ENCODE measurements around the gene MAGEB17. TPM values are rescaled to one million over a fixed set of nuclear protein-coding genes. Genes with fewer than 3 reads are reported as not detected.
"Not testable (repeated sequence)": the region's sequence is repeated elsewhere in the genome, so short reads cannot be mapped to it uniquely, and the experiment has no call there.

MAGEB17 gene
- total RNA-seq, 1 experiment from 2014 or later: not detected

- Histone ChIP-seq H3K27ac (no peak overlapping the region), H2AFZ (no peak overlapping the region), H3K4me3 (no peak overlapping the region), H3K27me3 (ENCODE audit: insufficient read depth, low read depth) (no peaks in the 10 kb centered on the region), H3K9me3 (ENCODE audit: insufficient read depth, low read depth) (no peaks in the 10 kb centered on the region), H3K79me2 (ENCODE audit: low read depth) (no peaks in the 10 kb centered on the region), H3K4me2 (no peak overlapping the region), H3K4me1 (replicated peaks; ENCODE audit: insufficient read depth) (no peaks in the 10 kb centered on the region), H3K36me3 (ENCODE audit: low read depth) (no peaks in the 10 kb centered on the region), H3K9me2 (ENCODE audit: insufficient read depth) (no peaks in the 10 kb centered on the region), H3F3A (ENCODE audit: insufficient read depth, low read depth) (no peaks in the 10 kb centered on the region), H4K20me1 (ENCODE audit: insufficient read depth) (no peaks in the 10 kb centered on the region)
- TF ChIP-seq, protein P1, sequence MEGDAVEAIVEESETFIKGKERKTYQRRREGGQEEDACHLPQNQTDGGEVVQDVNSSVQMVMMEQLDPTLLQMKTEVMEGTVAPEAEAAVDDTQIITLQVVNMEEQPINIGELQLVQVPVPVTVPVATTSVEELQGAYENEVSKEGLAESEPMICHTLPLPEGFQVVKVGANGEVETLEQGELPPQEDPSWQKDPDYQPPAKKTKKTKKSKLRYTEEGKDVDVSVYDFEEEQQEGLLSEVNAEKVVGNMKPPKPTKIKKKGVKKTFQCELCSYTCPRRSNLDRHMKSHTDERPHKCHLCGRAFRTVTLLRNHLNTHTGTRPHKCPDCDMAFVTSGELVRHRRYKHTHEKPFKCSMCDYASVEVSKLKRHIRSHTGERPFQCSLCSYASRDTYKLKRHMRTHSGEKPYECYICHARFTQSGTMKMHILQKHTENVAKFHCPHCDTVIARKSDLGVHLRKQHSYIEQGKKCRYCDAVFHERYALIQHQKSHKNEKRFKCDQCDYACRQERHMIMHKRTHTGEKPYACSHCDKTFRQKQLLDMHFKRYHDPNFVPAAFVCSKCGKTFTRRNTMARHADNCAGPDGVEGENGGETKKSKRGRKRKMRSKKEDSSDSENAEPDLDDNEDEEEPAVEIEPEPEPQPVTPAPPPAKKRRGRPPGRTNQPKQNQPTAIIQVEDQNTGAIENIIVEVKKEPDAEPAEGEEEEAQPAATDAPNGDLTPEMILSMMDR (conservative IDR thresholded peaks at IDR 0.05): no peak
- TF ChIP-seq EZH2 (IDR thresholded peaks at IDR 0.05; ENCODE audit: low read depth): no peak
- ChIA-PET CTCF (no interaction called here), POLR2A (ENCODE audit: unreplicated experiment) (no interaction called here)
- no TSS peak for BruUV-seq (replicated peaks)
- intact Hi-C loops (cut with micrococcal nuclease; ENCODE audit: unreplicated experiment): no loop called here
- DNase-seq: no peak
These were observed 8.2 kb downstream of the MAGEB17 start for GRCh38 chrX:16175329-16176061.

DNA sequence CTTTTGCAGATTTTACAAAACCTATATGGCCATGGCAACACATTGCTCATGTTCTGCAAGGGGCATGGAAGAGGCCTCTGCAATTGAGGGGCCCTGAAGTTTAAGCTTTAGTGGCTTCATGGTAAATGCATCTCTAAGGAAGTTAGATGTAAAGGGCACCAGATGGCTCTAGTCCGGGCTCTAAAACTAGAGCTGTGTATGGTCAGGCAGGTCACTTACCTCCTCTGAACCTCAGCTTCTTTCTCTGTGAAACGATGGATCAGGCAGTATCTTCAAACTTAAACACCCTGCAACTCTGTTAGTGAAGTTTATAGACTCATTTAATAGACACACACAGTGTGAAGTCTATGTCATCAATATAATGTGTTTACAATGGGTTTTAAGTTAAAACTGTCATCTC lies 10.0 kb downstream of the MAGEB17 start:
- CTCF ChIA-PET: no interaction called here
- H3K4me3 ChIP-seq: no peak overlapping the region
- no peak overlapping the region for H2AFZ ChIP-seq
- no peaks in the 10 kb centered on the region for H3F3A ChIP-seq (ENCODE audit: insufficient read depth, low read depth)
- H3K36me3 ChIP-seq (ENCODE audit: low read depth): no peaks in the 10 kb centered on the region
- no peak for DNase-seq
- no peaks in the 10 kb centered on the region for H3K4me1 ChIP-seq (replicated peaks; ENCODE audit: insufficient read depth)
- no peaks in the 10 kb centered on the region for H3K27me3 ChIP-seq (ENCODE audit: insufficient read depth, low read depth)
- BruUV-seq (replicated peaks): no TSS peak
- no peak for TF ChIP-seq EZH2 (IDR thresholded peaks at IDR 0.05; ENCODE audit: low read depth)
- no peak overlapping the region for H3K4me2 ChIP-seq
- no peaks in the 10 kb centered on the region for H4K20me1 ChIP-seq (ENCODE audit: insufficient read depth)
- no peak overlapping the region for H3K27ac ChIP-seq
- no peaks in the 10 kb centered on the region for H3K9me2 ChIP-seq (ENCODE audit: insufficient read depth)
- H3K9me3 ChIP-seq (ENCODE audit: insufficient read depth, low read depth): no peaks in the 10 kb centered on the region
- H3K79me2 ChIP-seq (ENCODE audit: low read depth): no peaks in the 10 kb centered on the region
- POLR2A ChIA-PET (ENCODE audit: unreplicated experiment): no interaction called here
- intact Hi-C loops (cut with micrococcal nuclease; ENCODE audit: unreplicated experiment): no loop called here

DNA sequence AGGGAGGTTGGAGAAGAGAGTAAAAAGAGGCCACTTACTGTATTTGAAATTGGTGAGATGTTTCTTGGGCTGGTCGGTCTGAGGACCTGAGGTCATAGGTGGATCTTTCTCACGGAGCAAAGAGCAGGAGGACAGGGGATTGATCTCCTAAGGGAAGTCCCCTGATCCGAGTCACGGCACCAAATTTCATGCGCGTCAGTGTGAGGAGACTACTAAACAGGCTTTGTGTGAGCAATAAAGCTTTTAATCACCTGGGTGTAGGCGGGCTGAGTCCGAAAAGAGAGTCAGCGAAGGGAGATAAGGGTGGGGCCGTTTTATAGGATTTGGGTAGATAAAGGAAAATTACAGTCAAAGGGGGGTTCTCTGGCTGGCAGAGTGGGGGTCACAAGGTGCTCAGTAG lies 16.6 kb downstream of the MAGEB17 start:
- H2AFZ ChIP-seq; CTCF ChIA-PET; H3K79me2 ChIP-seq (ENCODE audit: low read depth); H3K9me3 ChIP-seq (ENCODE audit: insufficient read depth, low read depth); H3K27ac ChIP-seq; H3K27me3 ChIP-seq (ENCODE audit: insufficient read depth, low read depth); POLR2A ChIA-PET (ENCODE audit: unreplicated experiment); DNase-seq; H3K9me2 ChIP-seq (ENCODE audit: insufficient read depth); intact Hi-C loops (cut with micrococcal nuclease; ENCODE audit: unreplicated experiment); H3K4me2 ChIP-seq; H3F3A ChIP-seq (ENCODE audit: insufficient read depth, low read depth); H4K20me1 ChIP-seq (ENCODE audit: insufficient read depth); H3K4me3 ChIP-seq; H3K36me3 ChIP-seq (ENCODE audit: low read depth); BruUV-seq (replicated peaks): not testable (repeated sequence)
- H3K4me1 ChIP-seq (replicated peaks; ENCODE audit: insufficient read depth): peaks cover 22% of the 10 kb centered on the region; the same call in 1 of the 2 replicates

- Histone ChIP-seq H3K9me3 (ENCODE audit: insufficient read depth, low read depth) (no peaks in the 10 kb centered on the region), H3K4me1 (replicated peaks; ENCODE audit: insufficient read depth) (peaks cover 22% of the 10 kb centered on the region; the same call in 1 of the 2 replicates), H3K9me2 (ENCODE audit: insufficient read depth) (no peaks in the 10 kb centered on the region), H3F3A (ENCODE audit: insufficient read depth, low read depth) (no peaks in the 10 kb centered on the region), H3K4me3 (no peak overlapping the region), H2AFZ (no peak overlapping the region; the same call in 1 of the 2 replicates), H3K79me2 (ENCODE audit: low read depth) (no peaks in the 10 kb centered on the region), H3K27ac (0 out of 2 replicates have a peak overlapping the region, but pooled peaks have one; percentile 47), H3K4me2 (peak overlapping the region; percentile 27; the same call in 1 of the 2 replicates), H3K27me3 (ENCODE audit: insufficient read depth, low read depth) (no peaks in the 10 kb centered on the region), H4K20me1 (ENCODE audit: insufficient read depth) (no peaks in the 10 kb centered on the region), H3K36me3 (ENCODE audit: low read depth) (no peaks in the 10 kb centered on the region)
- no TSS peak for BruUV-seq (replicated peaks)
- peak; percentile 14 to 35 for DNase-seq
- intact Hi-C loops (cut with micrococcal nuclease; ENCODE audit: unreplicated experiment): no loop called here
- POLR2A ChIA-PET (ENCODE audit: unreplicated experiment): no interaction called here
- TF ChIP-seq, protein P1 (conservative IDR thresholded peaks at IDR 0.05): no peak
- CTCF ChIA-PET: no interaction called here
These were observed 18.4 kb downstream of the MAGEB17 start for GRCh38 chrX:16185725-16186136.
